Heart left ventricle (tissue), 13 donors: ENCODE results near the gene NUFIP2.

ENCODE experiments used
- POLR2A ChIP-seq, 2 donors: fragments of 450-650 bp; IDR thresholded peaks; one replicate each; pipeline ENCODE4 v1.6.1; 2017; ENCODE audit warnings: antibody characterized with exemption in 2 of 2, mild to moderate bottlenecking in 2 of 2, moderate library complexity in 2 of 2
- TF ChIP-seq, protein P1 (sequence below), 12 donors: fragments of 200-600 bp; sonication (generic) in 4 of 12; IDR thresholded peaks; one replicate each; pipeline versions ENCODE4 v1.5.0 to v1.8.0; 2018 to 2022; ENCODE audit warnings: antibody characterized with exemption in 12 of 12, mild to moderate bottlenecking in 5 of 12
- donor health status: ischemic (EF 13 %, LVEDD 7.1; RV severe dilation, severe dysfunction).
- donor health status: DM: no; HTN: yes; CAD: no.
- donor health status: DM: no; HTN: no; CAD: no.
- donor health status: ischemic (EF 25% LVEDD 6.9; RV normal size, moderate dysfunction).
- donor health status: ischemic (EF 25% LVEDD 5.7; RV mildly dilated, moderate dysfunction).
- donor health status: ischemic (EF 35%, LVEDD 5.7; RV mildly dilated, moderate dysfunction).
- donor health status: nonischemic (EF 11% LVEDD 7.7; RV severe dilation, severe dysfunction).
- donor health status: DM: yes; HTN: yes; CAD: no.
- donor health status: PGD.
- donor health status: ischemic (EF 29% LVEDD 5.4; RV normal size, mild dysfunction).
- donor health status: nonischemic (EF 23%, LVEDD 6.1; RV moderate dilation, normal function).

DNA sequence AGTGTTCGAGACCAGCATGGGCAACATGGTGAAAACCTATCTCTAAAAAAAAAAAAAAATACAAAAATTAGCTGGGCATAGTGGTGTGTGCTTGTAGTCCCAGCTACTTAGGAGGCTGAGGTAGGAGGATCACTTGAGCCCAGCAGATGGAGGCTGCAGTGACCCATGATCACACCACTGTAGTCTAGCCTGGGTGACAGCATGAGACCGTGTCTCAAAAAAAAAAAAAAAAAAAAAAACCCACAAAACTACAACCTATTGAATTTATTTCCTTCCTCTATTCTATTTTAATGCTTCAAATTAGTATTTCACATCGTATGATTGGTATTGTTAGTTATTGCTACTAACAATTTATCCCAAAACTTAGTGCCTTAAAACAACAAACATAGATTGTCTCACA, 9.4 kb upstream of the NUFIP2 start:
- no peak for TF ChIP-seq POLR2A (IDR thresholded peaks at IDR 0.05)
- TF ChIP-seq, protein P1, sequence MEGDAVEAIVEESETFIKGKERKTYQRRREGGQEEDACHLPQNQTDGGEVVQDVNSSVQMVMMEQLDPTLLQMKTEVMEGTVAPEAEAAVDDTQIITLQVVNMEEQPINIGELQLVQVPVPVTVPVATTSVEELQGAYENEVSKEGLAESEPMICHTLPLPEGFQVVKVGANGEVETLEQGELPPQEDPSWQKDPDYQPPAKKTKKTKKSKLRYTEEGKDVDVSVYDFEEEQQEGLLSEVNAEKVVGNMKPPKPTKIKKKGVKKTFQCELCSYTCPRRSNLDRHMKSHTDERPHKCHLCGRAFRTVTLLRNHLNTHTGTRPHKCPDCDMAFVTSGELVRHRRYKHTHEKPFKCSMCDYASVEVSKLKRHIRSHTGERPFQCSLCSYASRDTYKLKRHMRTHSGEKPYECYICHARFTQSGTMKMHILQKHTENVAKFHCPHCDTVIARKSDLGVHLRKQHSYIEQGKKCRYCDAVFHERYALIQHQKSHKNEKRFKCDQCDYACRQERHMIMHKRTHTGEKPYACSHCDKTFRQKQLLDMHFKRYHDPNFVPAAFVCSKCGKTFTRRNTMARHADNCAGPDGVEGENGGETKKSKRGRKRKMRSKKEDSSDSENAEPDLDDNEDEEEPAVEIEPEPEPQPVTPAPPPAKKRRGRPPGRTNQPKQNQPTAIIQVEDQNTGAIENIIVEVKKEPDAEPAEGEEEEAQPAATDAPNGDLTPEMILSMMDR (IDR thresholded peaks at IDR 0.05) = no peak
